Epithelial cell of proximal tubule (primary cell): ENCODE data around the gene CROCC. TPM values are rescaled to one million over a fixed set of nuclear protein-coding genes. Genes with fewer than 3 reads are reported as not detected.
A peak's percentile ranks its signal among the peaks of the same experiment; 100 is the strongest.

Experiments used
- DNase-seq: peaks from one replicate; pipeline ENCODE4 v3.0.0-alpha.2; 2011; ENCODE audit warnings: low read depth
- H3K4me3 ChIP-seq: 2 replicates; pipeline ENCODE4 v1.5.1; 2011; ENCODE audit warnings: low read depth, mild to moderate bottlenecking, low read length
- CTCF ChIP-seq: conservative IDR thresholded peaks from 2 replicates; pipeline ENCODE4 v1.5.1; 2012; ENCODE audit warnings: low read depth, mild to moderate bottlenecking, low read length
- total RNA-seq: library from RNA; depleted of rRNA; stranded (reverse); fragments of >200 nt; gene quantifications from 2 replicates; pipeline ENCODE4 v1.2.3, GENCODE V29; 2015

The CROCC gene
- total RNA-seq, 1 donor from 2014 or later, result 17.7 TPM

- no peak overlapping the region for H3K4me3 ChIP-seq
- no peak for TF ChIP-seq CTCF
- DNase-seq, result no peak
Observed at GRCh38 chr1:16998589-16998988, 76.9 kb downstream of the CROCC start.

GRCh38 chr1:16999863-17000262, 78.1 kb downstream of the CROCC start:
- peak; percentile 9 for TF ChIP-seq CTCF

GRCh38 chr1:17001760-17002523, 80.2 kb downstream of the CROCC start:
- DNase-seq, result no peak
- no peak for TF ChIP-seq CTCF
- no peak overlapping the region for H3K4me3 ChIP-seq

More at GRCh38 chr1:16999863-17000262, 78.1 kb downstream of the CROCC start:
- no peak for DNase-seq
- no peak overlapping the region for H3K4me3 ChIP-seq

- H3K4me3 ChIP-seq, result no peak overlapping the region
- no peak for TF ChIP-seq CTCF
- DNase-seq, result no peak
Observed at GRCh38 chr1:17002524-17002902, 80.8 kb downstream of the CROCC start.

- DNase-seq, result no peak
- peak; percentile 5 for TF ChIP-seq CTCF
- H3K4me3 ChIP-seq, result no peak overlapping the region
Observed at GRCh38 chr1:17004466-17005364, 83.0 kb downstream of the CROCC start.

- no peak for DNase-seq
- no peak overlapping the region for H3K4me3 ChIP-seq
- no peak for TF ChIP-seq CTCF
Observed at GRCh38 chr1:17005365-17005740, 83.6 kb downstream of the CROCC start.
